KMS-11 (cell line): ENCODE measurements around the gene PMM2.
"Not testable (repeated sequence)": the region's sequence is repeated elsewhere in the genome, so short reads cannot be mapped to it uniquely, and the experiment has no call there.

ENCODE experiments used
- H2AFZ ChIP-seq: fragments of 200-600 bp; sonication (generic); 2 replicates; pipeline ENCODE4 v1.6.1; 2016; ENCODE audit warnings: antibody characterized with exemption, mixed run types, low read depth
- H3K27ac ChIP-seq: fragments of 200-600 bp; sonication (generic); 2 replicates; pipeline ENCODE4 v1.6.1; 2016; ENCODE audit warnings: mild to moderate bottlenecking, mixed run types
- H3K27me3 ChIP-seq: fragments of 200-600 bp; sonication (generic); 2 replicates; pipeline ENCODE4 v1.6.1; 2017; ENCODE audit warnings: mild to moderate bottlenecking, low read depth, mixed run types, moderate library complexity; ENCODE audit not compliant: insufficient read depth
- H3K36me3 ChIP-seq: fragments of 200-600 bp; sonication (generic); 2 replicates; pipeline ENCODE4 v1.6.1; 2017; ENCODE audit warnings: mild to moderate bottlenecking, mixed run types; ENCODE audit not compliant: insufficient read depth
- H3K4me1 ChIP-seq: fragments of 200-600 bp; sonication (generic); 2 replicates; pipeline ENCODE4 v1.6.1; 2016; ENCODE audit warnings: mild to moderate bottlenecking, low read depth, mixed run types; ENCODE audit not compliant: poor library complexity, severe bottlenecking
- H3K4me2 ChIP-seq: fragments of 200-600 bp; sonication (generic); 2 replicates; pipeline ENCODE4 v1.7.0; 2016; ENCODE audit warnings: mild to moderate bottlenecking, mixed run types
- H3K4me3 ChIP-seq: fragments of 200-600 bp; sonication (generic); IDR thresholded peaks from 2 replicates; pipeline ENCODE4 v1.6.1; 2017; ENCODE audit warnings: low read depth, low read length, mixed read lengths; ENCODE audit not compliant: insufficient read depth
- H3K79me2 ChIP-seq: fragments of 200-600 bp; sonication (generic); 2 replicates; pipeline ENCODE4 v1.6.1; 2016; ENCODE audit warnings: low read depth, mixed run types; ENCODE audit not compliant: insufficient read depth
- H3K9ac ChIP-seq: fragments of 200-600 bp; sonication (generic); 2 replicates; pipeline ENCODE4 v1.6.1; 2016; ENCODE audit warnings: mild to moderate bottlenecking, mixed run types
- H4K20me1 ChIP-seq: fragments of 200-600 bp; sonication (generic); 2 replicates; pipeline ENCODE4 v1.6.1; 2016; ENCODE audit warnings: mild to moderate bottlenecking, mixed run types; ENCODE audit not compliant: insufficient read depth
- TF ChIP-seq, protein P1 (sequence below): fragments of 200-600 bp; sonication (generic); conservative IDR thresholded peaks from 2 replicates; pipeline ENCODE4 v1.6.1; 2017; ENCODE audit warnings: low read depth, mild to moderate bottlenecking, antibody characterized with exemption, low read length, moderate library complexity, mixed read lengths

PMM2 gene

DNA sequence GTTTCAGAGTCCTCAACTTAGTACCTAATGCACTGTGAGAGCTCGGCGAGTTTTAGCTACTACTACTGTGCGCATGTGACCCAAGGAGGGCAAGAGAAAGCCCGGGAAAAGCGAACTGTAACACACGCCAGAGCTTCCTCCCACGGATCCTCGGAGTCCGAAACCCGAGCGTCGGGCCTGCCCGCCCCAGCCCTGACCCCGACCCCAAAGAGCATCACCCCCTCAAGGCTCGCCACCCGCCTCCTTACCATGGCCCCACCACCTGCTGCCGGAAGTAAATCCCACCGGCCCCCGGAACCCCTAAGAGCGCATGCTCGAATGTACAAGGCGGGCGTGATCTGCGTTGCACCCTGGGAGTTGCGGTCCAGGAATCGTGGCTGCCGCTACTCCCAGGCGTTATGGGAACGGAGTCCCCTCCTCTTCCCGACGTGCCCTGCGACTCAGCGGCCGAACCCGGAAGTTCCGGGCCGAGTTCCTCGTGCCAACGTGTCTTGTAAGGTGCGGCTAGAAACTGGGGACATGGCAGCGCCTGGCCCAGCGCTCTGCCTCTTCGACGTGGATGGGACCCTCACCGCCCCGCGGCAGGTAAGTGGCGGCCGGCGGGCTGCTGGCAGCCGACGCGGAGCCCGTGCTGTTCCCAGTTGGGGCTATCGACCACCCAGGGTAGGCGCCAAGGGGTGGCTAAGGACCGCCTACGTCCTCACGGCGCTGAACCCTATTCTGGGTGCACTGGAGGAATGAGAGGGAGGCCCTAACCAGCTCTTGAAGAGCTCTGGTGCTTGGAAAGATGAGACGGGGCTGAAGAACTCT is at the start of gene PMM2, which contains the start of gene TMEM186:
PMM2 (plus strand) TSS at position 476 of the 810 bp plus-strand sequence; CDS start at position 520, 44 bp downstream.
TMEM186 (minus strand) TSS at position 276 of the 810 bp plus-strand sequence; CDS start at position 251, 25 bp downstream.
- H3K36me3 ChIP-seq = peaks cover 13% of the 10 kb centered on the region; the same call in 1 of the 2 replicates
- H2AFZ ChIP-seq = peak within 1 kb of the TSS; percentile 58
- peak within 1 kb of the TSS; percentile 78 for H3K4me2 ChIP-seq
- no peaks in the 10 kb centered on the region for H3K27me3 ChIP-seq
- peaks cover 25% of the 10 kb centered on the region; the same call in 1 of the 2 replicates for H4K20me1 ChIP-seq
- TF ChIP-seq, protein P1, sequence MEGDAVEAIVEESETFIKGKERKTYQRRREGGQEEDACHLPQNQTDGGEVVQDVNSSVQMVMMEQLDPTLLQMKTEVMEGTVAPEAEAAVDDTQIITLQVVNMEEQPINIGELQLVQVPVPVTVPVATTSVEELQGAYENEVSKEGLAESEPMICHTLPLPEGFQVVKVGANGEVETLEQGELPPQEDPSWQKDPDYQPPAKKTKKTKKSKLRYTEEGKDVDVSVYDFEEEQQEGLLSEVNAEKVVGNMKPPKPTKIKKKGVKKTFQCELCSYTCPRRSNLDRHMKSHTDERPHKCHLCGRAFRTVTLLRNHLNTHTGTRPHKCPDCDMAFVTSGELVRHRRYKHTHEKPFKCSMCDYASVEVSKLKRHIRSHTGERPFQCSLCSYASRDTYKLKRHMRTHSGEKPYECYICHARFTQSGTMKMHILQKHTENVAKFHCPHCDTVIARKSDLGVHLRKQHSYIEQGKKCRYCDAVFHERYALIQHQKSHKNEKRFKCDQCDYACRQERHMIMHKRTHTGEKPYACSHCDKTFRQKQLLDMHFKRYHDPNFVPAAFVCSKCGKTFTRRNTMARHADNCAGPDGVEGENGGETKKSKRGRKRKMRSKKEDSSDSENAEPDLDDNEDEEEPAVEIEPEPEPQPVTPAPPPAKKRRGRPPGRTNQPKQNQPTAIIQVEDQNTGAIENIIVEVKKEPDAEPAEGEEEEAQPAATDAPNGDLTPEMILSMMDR = no peak
- peak within 1 kb of the TSS; percentile 88 for H3K9ac ChIP-seq
- peaks cover 29% of the 10 kb centered on the region for H3K4me1 ChIP-seq
- H3K27ac ChIP-seq = peak within 1 kb of the TSS; percentile 58
- no peak within 1 kb of the TSS for H3K4me3 ChIP-seq
- peaks cover 77% of the 10 kb centered on the region for H3K79me2 ChIP-seq

DNA sequence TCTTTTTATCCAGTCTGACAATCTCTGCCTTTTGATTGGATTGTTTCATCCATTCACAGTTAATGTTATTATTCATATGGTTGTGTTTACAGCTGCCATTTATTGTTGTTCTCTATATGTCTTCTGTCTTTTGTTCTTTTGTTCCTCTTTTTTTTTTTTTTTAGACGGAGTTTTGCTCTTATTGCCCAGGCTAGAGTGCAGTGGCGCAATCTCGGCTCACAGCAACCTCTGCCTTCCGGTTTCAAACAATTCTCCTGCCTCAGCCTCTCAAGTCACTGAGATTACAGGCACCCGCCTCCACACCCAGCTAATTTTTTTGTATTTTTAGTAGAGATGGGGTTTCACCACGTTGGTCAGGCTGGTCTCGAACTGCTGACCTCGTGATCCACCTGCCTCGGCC is 48.7 kb upstream of the PMM2 start:
- not testable (repeated sequence) for H3K79me2 ChIP-seq, H3K9ac ChIP-seq, H3K4me3 ChIP-seq, H3K27me3 ChIP-seq, H3K27ac ChIP-seq, H4K20me1 ChIP-seq, H3K4me1 ChIP-seq, H3K4me2 ChIP-seq, H3K36me3 ChIP-seq, H2AFZ ChIP-seq

DNA sequence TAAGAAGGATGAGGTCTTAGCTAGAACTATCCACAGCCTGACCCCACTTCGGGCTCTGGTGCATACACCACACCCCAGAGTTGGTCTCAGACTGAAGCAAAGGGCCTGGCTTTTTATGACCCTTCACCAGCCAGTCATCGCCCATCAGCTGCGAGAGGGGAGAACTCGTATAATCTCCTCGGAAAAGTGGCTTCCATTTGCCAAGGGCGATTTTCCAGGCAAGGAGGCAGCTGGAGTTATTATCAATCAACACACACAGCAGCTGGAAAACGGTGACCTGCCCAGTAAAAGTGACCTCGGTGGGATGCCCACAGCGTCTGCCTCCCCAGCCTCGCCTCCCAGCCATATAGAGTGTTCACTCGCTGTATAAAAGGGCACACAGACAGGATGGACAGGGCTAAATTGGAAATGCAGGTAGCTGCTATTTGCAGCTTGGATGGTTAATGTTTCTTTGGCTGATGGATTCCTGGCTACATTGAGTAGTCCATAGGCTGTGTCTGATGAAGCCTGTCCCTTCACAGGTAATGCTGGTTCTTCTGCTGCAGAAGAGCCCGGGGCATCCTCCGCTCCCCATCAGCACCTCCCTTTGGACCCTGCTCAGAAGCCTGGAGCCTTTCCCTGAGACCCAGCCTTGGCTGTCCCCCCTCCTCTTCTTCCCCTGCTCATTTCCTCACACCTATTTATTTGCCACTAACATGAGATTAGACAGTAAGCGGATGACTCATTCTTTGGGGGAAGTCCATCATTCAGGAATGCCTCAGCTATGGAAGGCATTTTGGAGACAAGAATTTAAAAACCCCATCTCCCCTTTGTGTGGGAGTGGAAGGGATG is 45.9 kb upstream of the PMM2 start:
- no peak overlapping the region for H3K9ac ChIP-seq
- H3K79me2 ChIP-seq = no peaks in the 10 kb centered on the region
- H4K20me1 ChIP-seq = no peaks in the 10 kb centered on the region
- no peak overlapping the region for H3K4me3 ChIP-seq
- TF ChIP-seq, protein P1 = no peak
- H3K27ac ChIP-seq = no peak overlapping the region
- no peak overlapping the region for H2AFZ ChIP-seq
- H3K27me3 ChIP-seq = no peaks in the 10 kb centered on the region
- H3K36me3 ChIP-seq = no peaks in the 10 kb centered on the region
- no peaks in the 10 kb centered on the region for H3K4me1 ChIP-seq
- no peak overlapping the region for H3K4me2 ChIP-seq

DNA sequence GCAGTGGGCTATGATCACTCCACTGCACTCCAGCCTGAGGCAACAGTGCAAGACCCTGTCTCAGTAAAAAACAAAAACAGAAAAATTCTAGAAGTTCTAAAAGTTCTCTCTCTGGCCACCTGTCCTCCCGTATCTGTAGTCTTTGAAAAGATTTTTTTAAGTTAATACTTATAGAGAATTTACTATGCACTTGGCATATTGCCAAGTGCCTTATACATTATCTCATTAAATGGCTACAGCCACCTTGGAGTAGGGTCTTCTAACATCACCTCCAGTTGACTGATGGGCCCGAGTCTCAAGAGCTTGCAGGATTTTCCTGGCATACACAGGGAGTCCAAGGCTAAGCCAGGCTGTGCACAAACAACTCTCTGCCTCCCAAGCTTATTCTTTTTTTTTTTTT is 44.9 kb upstream of the PMM2 start:
- Histone ChIP-seq H3K9ac (no peak overlapping the region), H3K27ac (no peak overlapping the region), H3K27me3 (no peaks in the 10 kb centered on the region), H2AFZ (no peak overlapping the region), H3K36me3 (no peaks in the 10 kb centered on the region), H3K79me2 (no peaks in the 10 kb centered on the region), H4K20me1 (no peaks in the 10 kb centered on the region), H3K4me2 (no peak overlapping the region), H3K4me3 (no peak overlapping the region), H3K4me1 (no peaks in the 10 kb centered on the region)
- TF ChIP-seq, protein P1 = no peak
